CD4-positive, alpha-beta T cell treated with Interleukin-17A for 1 hour (primary cell): ENCODE results near the gene L3HYPDH.

Experiments used
- DNase-seq: peaks from one replicate; pipeline ENCODE4 v3.0.0-alpha.2; 2020

L3HYPDH gene

DNA sequence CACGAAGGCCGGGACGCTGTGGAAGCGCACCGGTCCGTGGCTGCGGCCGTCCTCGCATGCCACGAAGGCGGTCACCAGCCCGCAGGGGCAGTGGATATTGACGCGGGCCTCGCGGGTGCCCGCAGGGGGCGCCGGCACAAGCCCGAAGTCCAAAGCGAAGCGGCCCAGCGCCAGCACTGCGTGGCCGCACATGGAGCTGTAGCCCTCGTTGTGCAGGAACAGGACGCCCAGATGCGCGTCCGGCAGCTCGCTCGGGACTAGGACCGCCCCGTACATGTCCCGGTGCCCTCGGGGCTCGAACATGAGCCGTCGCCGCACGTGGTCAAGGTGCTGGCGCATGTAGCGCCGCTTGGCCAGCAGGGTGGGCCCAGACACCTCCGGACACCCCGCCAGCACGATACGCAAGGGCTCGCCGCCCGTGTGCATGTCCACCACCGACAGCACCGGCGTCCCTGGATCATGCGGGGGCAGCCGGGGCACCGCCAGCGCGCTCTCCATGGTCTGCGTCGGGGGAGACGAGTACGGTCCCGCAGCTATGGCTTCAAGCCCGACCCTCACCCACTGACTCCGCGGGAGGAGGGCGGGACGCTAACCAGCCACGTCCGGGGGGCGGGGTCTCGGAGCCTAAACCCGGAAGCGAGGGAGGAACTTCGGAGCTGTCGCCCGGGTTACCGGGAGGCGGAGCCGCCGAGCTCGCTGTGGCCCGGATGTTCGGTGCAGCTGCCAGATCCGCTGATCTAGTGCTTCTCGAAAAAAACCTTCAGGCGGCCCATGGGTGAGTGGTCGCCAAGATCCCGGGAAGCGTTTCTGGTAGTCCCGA is at the start of gene L3HYPDH, which contains the start of gene JKAMP:
TSS of gene L3HYPDH (minus strand) at position 590 of the 820 bp plus-strand sequence. CDS start at position 498, 92 bp downstream.
TSS of gene JKAMP (plus strand) at position 699 of the 820 bp plus-strand sequence. CDS start at position 772, 73 bp downstream.
- peak; percentile 96 for DNase-seq

DNA sequence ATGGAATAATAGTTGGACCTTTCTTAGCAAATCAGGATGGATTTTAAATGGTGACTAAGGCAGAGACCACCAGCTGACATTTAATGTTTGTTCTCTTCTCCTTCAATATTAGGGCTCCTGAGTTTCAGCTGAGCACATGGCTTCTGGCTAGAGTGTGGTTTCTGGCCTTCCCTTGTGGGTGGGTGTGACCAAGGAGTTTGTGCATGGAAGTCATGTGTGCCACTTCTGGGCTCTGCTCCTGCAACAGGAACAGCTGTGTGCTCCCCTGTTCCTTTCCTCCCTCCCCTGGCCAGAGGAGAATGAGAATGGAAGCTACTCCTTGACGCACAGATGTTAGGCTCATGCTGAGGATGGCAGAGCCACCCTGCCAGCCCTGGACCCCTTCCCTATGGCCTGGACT is 48.2 kb upstream of the L3HYPDH start:
- DNase-seq: no peak

DNA sequence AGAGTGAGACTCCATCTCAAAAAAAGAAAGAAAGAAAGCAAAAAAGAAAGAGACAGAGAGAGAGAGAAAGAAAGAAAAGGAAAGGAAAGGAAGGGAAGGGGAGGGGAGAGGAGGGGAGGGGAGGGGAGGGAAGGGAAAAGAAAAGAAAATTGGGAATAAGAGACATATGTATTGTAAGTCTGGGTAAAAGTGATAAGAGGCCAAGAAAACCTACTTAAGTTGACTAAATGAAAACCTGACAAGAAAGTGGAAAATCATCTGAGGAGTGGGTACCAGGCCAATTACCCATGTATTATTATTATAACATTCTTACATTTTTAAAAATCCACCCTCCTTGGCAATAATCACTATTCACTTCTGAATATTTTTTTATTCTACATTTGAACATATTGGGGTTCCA is 46.1 kb upstream of the L3HYPDH start:
- no peak for DNase-seq

DNA sequence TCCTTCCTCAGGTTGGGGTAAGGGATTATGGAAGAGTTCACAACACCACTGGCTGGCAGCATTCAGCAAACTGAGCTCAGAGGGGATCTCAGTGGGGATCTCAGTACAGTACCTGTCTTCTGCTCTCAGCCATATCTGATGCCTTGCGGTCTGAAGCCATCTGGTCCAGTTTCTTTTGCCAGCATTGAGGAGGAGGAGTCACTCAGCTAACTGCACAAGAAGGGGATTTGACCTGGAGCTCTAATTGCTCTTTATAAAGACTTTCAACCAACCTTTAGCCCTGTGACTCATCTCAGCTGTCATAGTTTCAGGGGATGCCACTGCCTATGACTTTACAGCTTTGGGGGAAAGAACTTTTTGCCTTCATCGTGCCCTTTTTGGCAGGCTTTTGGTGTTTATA is 45.0 kb upstream of the L3HYPDH start:
- no peak for DNase-seq

DNA sequence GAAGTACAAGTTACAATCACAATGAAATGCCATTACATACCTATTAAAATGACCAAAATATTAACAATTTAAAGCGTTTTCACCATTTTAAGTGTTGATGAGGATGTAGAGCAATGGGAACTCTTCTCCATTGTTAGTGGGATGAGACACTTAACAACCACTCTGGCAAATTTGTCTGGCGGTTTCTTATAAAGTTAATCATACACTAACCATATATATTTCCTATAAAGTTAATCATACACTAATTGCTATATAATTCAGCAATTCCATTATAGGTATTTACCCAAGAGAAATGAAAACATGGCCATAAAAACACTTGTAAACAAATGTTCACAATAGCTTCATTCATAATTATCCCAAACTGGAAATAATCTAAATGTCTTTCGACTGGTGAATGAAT is 36.0 kb upstream of the L3HYPDH start:
- DNase-seq: no peak

DNA sequence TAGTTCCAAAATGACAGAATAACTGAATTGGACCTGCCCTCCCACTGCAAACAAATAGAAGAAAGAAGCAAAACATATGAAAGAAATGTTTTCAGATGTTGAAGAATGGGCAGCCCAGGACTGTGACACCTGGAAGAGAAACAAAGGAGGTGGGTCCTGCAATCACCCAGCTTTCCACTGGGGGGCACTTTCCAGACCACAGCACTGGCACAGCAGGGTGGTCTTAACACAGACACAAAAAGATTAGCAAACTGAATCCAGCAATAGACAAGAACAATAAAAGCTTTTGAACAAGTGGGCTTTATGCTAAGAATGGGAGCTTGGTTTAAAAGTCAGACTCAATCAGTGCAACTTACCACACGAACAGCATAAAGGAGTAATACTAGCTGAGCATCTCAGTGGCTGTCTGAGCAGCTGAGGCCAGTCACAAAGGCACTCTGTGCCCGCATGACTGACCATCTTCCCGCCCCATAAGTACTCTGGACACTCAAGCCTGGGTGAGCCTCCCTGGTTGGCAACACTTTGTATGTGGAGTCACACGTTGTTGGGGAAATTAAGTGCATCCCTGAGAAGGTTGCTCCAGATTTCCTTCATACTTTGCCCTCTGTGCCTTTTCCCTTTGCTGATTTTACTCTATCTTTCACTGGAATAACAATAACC is 27.8 kb upstream of the L3HYPDH start:
- peak; percentile 5 for DNase-seq

DNA sequence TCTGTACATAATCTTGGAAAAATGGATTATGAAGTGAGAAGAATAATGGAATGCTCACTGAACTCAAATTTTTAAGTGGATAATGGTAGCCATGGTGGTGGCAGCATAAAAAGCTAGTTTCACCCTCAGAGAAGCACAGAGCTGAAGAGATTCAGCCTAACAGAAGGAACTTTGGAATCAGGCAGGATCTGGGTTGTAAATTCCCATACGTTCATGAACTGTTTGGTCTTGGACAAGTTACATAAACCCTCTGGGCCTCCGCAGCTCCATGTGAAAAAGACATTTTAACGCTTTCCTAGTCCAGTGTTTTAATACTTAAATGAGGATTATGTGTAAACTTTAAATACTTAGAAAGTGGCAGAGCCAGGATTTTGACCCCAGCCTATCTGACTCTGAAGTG is 26.8 kb upstream of the L3HYPDH start:
- no peak for DNase-seq

DNA sequence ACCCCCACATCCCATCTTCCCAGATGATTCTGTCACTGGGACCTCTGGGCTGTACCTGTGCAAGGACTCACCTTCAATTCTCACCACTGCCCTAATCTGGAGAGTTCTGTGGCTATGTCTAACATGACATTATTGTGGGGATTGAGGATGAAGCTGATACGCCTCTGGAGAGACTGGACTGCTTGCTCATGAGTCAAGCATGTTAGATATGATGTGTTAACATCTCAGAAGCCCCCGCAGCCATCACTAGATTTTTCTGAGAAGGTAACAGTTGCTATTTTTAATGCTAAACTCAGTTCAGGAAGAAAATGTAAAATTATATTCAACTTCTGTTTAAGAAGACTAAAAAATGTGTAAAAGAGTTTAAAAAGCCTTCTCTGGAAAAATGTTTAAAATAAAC is 25.8 kb upstream of the L3HYPDH start:
- no peak for DNase-seq

DNA sequence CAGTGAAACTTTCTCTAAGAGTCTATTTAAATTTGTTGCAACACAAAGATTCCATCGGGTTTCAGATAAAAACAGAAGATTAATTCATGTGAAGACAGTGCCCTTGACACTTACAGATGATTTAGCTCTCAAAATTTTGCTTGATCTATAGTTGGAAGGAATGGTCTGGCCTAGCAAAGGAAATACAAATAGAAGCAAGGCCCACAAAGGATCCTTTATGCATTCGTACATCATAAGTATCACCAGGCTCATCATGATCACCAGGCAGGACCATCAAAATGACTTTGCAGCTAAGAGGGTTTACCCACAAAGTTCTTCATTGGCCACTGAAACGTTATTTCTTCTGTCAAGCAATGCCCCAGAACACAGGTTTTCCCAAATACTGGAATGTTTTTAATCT is 24.9 kb upstream of the L3HYPDH start:
- no peak for DNase-seq

DNA sequence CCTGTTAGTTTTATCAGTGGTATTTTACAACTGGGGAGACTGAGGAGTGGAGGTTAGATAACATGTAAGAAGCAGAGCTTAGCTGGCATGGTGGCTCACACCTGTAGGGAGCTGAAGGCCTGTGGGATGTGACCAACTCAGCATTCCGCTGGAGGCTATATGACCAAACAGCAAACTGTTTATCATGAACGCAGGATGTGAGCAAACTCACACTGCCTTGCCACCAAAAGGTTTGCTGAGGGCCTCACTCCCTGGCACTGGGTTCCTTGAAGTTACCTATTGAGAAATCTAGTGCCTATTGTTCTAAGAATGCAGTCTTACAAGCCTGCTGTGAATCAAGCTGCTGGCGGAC is 23.5 kb upstream of the L3HYPDH start:
- no peak for DNase-seq

DNA sequence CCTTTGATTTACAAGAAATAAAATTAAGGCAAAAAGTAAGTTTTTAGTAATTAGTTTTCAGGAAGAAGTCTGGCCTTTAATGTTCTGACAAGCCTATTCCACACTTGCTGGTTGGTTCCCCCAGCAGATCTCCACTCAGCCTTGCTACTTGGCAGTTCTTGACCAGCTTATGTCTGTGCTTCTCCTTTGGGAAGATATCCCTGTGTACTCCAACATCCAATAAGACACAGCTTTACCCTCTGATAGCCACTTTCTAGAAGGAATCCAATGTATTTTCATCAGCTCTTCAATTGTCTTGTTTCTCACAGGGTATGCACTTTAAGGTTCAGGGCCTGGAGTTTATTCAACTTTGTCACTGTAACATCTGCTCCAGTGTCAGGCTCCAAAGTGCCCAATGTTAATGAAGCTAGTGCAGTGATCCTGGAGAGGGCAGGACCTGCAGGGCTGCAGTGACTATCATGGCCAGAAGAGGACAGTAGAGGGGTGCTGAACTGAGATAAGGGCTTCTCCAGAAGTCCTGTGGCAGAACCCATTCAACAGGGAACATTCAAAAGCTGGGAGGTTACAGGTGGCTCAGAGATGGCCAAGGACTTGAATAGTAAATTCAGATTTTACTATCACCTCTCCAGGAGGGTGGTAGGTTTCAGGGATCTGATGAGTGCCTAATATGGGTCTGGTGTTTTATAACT is 23.0 kb upstream of the L3HYPDH start:
- peak; percentile 53 for DNase-seq

DNA sequence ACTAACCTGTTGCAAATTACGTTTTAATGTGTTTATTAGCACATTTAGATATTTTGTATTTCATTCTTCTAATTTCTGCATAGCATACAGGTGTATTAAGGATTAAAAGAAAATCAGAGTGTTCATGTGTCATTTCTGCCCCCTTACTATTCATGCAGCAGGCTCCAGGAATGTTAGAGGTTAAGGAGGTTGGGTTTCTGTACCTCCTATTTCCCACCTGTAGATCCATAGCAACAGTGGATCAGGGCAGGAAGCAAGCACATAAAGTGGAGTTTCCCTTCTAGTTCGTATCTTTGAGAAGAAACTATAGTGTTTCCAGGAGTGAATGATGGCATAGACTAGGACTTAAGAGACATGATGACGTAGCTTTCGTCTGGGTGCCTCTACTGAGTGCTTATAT is 19.0 kb upstream of the L3HYPDH start:
- no peak for DNase-seq

DNA sequence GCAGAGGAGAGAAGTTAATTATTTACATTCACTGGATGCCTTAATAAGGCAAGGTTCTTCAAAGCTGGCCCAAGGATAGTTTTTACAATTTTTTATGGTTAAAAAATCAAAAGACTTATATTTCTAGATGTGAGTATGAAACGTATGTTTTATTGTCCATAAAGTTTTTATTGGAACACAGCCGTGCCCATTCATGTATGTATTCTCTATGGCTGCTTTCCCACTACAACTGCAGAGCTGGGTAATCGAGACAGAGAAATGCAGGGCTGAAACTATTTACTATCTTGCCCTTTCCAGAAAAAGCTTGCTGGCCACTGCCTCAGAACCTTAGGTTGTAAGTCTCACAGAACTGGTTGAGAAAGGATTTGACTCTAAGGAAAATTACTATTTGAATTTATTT is 16.5 kb upstream of the L3HYPDH start:
- DNase-seq: no peak

DNA sequence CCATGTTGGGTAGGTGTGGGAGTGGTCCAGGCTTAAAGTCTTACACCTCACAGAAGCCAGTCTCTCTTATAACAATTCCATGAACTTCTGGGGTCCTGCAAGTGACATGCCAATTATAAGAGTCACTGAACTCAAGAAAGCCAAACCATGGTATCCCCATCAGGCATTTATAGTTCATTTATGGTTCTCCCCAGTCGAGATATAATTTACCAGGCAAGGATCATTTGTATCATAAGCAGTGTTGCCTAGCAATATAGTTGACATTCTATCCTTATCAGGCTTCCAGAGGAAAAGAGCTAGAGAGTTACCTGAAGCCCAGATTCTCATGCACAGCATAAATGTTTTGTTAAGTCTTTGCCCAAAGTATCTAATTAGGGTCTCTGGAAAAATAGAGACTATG is 8.2 kb upstream of the L3HYPDH start:
- DNase-seq: no peak

DNA sequence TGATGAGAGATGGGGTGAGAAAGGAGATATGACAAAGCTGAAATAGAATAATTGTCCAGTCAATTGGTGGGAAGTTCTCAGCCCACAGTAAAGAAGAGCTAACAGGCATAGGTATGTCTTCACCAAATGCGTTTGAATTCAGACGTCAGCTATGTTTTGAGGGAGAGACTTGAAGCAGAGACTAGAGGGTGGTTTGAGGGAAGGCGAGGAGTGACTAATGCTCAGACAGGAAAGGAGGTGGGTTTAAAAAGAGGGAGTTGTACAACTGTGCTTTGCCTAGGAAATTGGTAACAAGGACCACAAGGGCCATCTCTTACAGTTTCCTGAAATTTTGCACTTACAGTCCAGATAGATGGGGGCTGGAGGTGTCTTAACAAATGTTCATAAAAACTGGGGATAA is 6.5 kb upstream of the L3HYPDH start:
- no peak for DNase-seq

DNA sequence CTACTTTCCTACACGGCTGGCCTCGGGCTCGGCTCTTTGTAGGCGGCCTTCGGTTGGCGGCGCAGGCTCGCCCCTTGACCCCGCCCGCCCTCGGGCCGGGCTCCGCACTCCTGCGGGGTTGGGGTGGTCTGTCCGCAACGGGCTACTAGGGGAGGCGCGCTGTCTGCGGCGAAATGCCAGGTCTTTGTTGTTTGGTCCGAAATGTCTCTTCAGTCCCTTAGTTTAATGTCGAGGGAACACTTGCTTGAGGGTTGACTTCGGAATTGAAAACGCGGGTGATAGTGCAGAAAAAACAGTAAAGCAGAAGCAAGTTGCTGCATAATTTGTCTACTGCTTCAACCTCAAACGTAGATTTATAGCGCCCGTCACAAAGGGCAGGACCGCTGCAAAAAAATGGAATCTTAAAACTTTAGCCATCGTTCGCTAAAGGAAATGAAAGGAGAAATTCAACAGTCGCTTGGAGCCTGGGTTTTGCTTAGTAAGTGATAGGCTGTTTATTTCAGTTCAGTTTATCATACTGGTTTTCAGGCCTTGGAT is 499 bp upstream of the L3HYPDH start:
- no peak for DNase-seq

DNA sequence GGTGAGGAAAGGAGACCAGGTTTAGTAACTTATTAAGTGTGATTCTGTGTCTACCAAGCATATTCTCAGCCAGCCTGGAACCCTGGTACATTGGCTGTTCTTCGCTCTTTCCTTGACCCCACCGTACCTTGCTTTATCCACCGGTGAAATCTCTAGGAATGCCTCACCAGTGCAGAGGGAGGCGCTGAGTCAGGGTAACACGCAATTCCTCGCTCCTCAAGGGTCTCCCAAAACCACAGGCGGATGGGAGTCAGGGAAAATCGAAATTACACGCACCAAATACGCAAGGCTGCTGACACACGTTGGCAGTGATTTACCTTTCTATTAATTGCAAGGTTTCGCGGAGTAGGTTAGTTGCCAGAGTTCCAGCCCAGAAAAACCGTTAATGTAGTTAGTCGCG is 845 bp downstream of the L3HYPDH start:
- no peak for DNase-seq

DNA sequence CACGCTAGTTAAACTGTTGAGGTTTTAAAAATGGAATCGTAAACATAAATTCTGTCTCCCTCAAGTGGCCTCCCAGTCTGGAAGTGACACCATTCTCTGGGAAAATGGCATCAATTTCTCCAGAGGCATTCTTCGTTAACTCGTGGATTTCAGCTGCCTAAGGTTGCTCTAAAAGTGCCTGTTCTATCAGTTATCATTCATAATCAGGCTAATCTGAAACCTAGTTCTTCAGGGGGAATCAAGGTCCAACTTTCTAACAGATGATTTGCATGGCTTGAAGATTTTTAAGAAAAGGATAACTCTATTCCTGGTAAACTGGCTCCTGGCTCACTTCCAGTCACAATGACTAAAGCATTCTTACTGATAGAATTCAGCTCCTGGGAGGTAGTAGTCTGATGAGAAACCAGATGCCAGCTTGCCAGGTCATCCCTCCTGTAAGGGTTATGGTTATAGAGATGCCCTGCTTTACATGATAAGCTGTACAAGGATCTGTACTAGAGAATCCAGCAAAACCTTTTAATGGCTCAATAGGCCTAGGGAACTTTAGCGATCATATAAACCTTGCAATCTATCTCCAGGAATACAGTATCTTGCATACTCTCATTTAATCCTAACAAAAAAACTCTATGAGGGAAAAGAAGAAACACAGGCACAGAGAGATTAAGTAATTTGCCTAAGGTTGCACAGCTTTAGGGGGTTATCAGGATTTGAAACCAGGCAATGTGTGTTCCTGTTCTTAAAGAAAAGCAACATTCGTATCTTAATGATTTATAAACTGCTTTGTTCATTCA is 1.5 kb downstream of the L3HYPDH start:
- DNase-seq: no peak

DNA sequence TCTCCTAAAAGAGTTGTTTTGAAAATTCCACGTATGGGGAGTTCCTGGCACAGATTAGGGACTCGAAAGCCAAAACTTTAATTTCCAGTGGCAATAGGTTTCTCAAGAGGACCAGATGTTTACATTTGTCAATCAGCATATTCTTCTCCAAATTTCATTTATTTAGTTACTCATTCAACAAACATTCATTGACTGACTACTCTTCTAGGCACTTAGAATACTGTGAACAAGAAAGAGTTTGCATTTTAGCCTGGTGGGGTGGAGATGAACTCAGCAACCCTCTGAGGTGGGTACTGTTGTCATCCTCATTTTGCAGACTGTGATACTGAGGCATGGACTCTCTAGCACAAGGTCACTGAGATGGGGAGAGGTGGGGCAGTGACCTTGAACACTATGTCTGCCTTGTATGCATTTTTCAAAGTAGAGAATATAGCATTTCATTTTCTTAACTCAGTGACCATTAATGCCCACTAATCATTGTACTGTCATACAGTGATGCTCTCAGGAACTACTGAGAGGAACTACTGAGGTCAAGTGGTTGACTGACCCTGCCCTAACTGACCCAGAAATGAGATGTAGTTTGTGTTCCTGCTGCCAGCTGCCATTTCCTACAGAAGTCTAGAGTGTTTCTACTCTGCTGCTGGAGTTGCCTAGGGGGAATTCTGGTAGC is 2.2 kb downstream of the L3HYPDH start:
- DNase-seq: no peak

DNA sequence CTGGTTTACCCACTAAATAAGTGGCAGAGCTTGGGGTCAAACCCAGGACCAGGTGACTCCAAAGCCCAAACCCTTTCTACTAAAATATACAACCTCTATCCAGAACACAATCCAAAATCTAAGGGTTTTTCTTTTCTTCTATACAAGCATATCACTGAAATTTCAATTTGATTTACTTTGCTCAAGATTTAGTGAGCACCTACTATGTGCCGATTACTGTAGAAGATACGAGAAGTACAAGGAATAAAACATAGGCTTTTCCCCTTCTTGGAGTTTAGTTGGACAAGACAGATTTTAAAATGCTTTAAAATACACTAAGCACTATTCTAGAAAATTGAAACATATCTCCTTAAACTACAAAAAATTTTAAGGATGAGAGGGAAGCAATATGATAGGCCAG is 2.8 kb downstream of the L3HYPDH start:
- DNase-seq: no peak

DNA sequence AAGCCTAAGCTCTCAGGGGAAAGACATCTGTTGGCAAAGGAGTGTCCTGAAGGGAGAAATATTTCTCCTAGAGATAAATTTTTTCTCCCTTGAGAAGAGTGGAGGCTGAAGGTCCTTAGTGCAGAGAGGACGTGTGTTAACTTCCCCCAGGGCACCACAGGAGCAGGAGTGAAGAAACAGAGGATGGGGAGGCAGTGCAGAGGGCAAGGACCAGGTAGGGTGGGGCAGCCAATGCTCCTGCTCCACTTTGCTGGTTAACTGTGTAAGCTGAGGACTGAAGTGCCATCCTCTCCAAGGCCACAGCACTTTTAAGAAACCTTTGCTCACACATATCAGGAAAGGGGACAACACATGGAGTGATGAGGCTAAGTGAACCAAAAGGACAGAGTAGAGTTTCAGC is 4.0 kb downstream of the L3HYPDH start:
- no peak for DNase-seq

DNA sequence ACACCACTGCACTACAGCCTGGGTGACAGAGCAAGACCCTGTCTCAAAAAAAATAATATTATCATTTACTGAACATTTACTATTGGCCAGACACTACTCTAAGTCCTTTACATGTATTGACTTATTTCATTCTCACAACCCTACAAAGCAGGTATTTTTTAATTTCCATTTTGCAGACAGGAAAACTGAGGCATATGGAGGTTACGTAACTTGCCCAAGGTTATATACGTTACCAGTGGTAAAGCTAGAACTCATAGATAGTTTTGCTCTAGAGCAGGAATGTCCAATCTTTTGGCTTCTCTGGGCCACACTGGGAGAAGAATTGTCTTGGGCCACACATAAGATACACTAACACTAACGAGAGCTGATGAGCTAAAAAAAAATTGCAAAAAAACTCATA is 5.7 kb downstream of the L3HYPDH start:
- DNase-seq: no peak
